HG03196 (cell line): ENCODE measurements around the gene TWF2.

Experiments used
- ATAC-seq: cut with Tn5 transposase; IDR thresholded peaks from one replicate; pipeline ENCODE4 v1.9.1; 2021; ENCODE audit not compliant: unreplicated experiment

Gene TWF2

GRCh38 chr3:52223449-52224408, 15.2 kb downstream of the TWF2 start:
- no peak for ATAC-seq

GRCh38 chr3:52222319-52223221, 16.4 kb downstream of the TWF2 start:
- no peak for ATAC-seq

GRCh38 chr3:52221563-52222318, 17.2 kb downstream of the TWF2 start:
- ATAC-seq: no peak

GRCh38 chr3:52221141-52221562, 17.8 kb downstream of the TWF2 start:
- ATAC-seq: no peak

- no peak for ATAC-seq
Measured at GRCh38 chr3:52220380-52221026, 18.5 kb downstream of the TWF2 start.

GRCh38 chr3:52218937-52219650, 19.9 kb downstream of the TWF2 start:
- no peak for ATAC-seq

GRCh38 chr3:52218454-52218853, 20.5 kb downstream of the TWF2 start:
- ATAC-seq: no peak

- ATAC-seq: no peak
Measured at GRCh38 chr3:52218026-52218425, 20.9 kb downstream of the TWF2 start.

- ATAC-seq: no peak
Measured at GRCh38 chr3:52217409-52217805, 21.6 kb downstream of the TWF2 start.

- ATAC-seq: no peak
Measured at GRCh38 chr3:52216585-52217408, 22.2 kb downstream of the TWF2 start.

- no peak for ATAC-seq
Measured at GRCh38 chr3:52215351-52215750, 23.6 kb downstream of the TWF2 start.

GRCh38 chr3:52213901-52214300, 25.1 kb downstream of the TWF2 start:
- no peak for ATAC-seq

GRCh38 chr3:52213005-52213404, 26.0 kb downstream of the TWF2 start:
- no peak for ATAC-seq

- ATAC-seq: no peak
Measured at GRCh38 chr3:52211268-52211891, 27.6 kb downstream of the TWF2 start.

GRCh38 chr3:52210550-52211046, 28.4 kb downstream of the TWF2 start:
- ATAC-seq: no peak

GRCh38 chr3:52210037-52210436, 28.9 kb downstream of the TWF2 start:
- ATAC-seq: no peak

GRCh38 chr3:52208556-52208955, 30.4 kb downstream of the TWF2 start:
- no peak for ATAC-seq

GRCh38 chr3:52205727-52206372, 33.1 kb downstream of the TWF2 start:
- no peak for ATAC-seq
